HG03439 (cell line): ENCODE results near the gene TRIM10.

Source experiments
- ATAC-seq: cut with Tn5 transposase; IDR thresholded peaks from one replicate; pipeline ENCODE4 v1.9.1; 2021; ENCODE audit warnings: mild to moderate bottlenecking, moderate library complexity; ENCODE audit not compliant: unreplicated experiment

The TRIM10 gene, protein sequence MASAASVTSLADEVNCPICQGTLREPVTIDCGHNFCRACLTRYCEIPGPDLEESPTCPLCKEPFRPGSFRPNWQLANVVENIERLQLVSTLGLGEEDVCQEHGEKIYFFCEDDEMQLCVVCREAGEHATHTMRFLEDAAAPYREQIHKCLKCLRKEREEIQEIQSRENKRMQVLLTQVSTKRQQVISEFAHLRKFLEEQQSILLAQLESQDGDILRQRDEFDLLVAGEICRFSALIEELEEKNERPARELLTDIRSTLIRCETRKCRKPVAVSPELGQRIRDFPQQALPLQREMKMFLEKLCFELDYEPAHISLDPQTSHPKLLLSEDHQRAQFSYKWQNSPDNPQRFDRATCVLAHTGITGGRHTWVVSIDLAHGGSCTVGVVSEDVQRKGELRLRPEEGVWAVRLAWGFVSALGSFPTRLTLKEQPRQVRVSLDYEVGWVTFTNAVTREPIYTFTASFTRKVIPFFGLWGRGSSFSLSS

DNA sequence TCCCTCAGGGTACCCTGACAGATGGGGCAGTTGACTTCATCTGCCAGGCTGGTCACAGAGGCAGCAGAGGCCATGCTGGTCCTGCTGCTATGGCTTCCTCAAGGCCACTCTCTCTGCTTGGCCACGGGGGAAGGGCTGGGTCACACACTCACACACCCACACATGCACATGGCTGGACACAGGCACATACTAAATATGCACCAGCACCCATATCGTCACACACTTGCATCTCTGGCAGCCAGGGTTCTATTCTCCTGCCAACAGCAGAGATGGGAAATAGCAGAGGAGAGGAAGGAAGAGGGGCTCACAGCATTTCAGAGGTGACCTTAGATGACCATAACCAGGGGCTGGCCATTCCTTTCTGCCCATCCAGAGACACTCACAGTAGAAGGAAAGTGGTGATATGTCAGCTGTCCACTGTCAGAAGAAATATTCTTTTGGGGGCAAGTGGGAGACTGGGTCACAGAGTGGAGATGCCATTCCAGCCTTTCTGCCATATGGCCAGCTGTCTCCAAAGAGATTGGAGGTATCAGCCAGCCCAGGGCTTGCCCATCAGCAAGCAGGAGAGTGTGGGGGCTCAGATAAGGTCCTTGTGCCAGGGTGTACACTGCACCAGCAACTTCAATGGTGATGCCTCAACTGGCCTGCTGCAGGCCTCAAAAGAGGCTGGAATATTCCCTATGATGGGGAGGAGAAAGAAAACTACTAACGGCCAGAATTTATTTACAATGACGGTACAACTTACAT, at the start of gene TRIM10:
Gene TRIM10 (minus strand): TSS at position 427 of the 747 bp plus-strand sequence. CDS start 353 bp downstream, at position 74.
- ATAC-seq, result no peak

GRCh38 chr6:30207619-30208295, 46.7 kb upstream of the TRIM10 start:
- ATAC-seq, result no peak

GRCh38 chr6:30206799-30207618, 46.0 kb upstream of the TRIM10 start:
- no peak for ATAC-seq

GRCh38 chr6:30206152-30206551, 45.1 kb upstream of the TRIM10 start:
- ATAC-seq, result no peak

DNA sequence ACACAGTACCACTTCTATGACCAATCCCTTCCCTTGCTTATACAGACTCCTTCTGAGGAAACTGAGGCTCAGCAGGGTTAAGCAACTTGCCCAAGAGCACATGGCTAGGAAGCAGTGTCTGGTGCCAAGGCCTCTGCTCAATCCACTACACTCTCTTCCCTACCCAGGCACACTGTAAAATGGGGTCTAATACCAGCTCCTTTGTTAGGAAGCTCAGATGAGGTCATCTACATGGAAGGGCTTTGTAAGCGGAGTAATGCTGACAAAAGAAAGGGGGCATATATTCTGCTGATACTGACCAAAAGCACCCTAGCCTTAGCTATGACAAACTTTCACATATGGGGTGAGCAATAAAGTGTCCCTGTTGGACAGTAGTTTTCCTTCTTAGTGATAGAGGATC, 43.1 kb upstream of the TRIM10 start:
- no peak for ATAC-seq

GRCh38 chr6:30202366-30202765, 41.4 kb upstream of the TRIM10 start:
- no peak for ATAC-seq

DNA sequence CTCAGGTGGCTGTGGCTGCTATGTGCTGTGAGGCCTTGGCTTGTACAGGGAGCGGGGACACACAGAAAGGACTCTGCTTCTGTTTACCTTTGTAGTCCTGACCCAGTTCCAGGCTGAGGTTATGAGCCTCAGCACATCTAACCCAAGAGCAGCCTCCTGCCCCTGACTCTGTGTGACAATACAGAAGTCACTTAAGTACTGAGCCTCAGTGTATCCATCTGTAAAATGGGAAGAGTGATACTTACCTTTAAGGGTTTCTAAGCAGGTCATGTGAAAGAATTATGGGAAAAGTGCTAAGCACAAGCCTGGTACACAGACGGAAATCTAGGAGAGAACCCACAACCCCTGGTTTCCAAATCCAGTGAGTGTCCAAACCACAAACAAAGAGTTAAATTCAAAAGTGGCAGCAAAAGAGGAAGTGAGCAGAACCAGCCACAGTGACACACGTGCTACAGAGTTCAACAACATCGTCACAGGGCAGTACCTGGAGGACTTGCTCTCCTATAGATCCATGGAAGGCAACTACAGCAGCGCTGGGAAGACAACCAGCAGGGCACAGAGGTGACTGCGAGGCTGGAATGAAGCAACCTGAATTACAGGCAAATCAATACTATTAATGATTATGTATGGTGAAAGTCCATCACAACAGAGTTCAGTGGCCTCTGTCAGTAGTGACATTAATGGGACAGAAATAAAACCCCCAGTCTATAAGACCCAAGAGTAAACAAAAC, 39.7 kb upstream of the TRIM10 start:
- peak; percentile 50 for ATAC-seq

GRCh38 chr6:30198166-30199084, 37.4 kb upstream of the TRIM10 start:
- no peak for ATAC-seq

DNA sequence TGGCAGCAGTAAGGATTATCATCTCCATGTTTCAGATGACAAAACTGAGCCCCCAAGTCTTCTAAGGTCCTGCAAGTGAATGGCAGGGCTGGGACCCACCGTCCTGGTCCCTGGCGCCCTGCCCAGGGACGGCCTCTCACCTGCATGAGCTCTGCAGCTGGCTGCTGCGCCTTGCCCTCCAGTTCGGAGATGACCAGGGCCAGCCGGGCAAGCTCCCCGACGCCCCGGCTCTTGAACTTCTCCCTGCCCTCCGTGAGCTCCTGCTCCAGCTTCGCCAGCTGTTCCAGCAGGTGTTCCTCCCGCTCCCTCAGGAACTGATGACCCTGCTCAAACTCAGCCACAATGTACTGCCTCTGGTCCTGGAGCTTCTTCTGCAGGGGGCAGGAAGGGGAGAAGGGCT, 35.4 kb upstream of the TRIM10 start:
- no peak for ATAC-seq

DNA sequence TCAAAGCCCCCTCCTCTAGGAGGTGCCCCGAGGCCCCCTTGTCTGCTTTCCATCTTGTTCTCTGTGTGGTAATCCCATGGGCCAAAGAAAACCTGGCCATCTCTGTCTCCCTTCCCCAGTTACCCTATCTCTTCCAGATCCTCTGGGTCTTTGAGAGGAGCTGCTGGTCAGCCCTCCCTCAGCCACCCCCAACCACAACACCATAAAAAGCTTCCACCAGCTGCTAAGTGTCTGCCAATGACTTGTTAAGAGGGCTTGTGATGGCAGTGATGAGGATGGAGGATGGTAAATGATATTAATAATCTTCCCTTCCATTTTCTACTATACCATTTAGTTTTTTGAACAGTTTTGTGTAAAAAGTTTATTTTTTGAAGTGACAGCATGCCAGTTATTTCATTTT, 34.9 kb upstream of the TRIM10 start:
- no peak for ATAC-seq

DNA sequence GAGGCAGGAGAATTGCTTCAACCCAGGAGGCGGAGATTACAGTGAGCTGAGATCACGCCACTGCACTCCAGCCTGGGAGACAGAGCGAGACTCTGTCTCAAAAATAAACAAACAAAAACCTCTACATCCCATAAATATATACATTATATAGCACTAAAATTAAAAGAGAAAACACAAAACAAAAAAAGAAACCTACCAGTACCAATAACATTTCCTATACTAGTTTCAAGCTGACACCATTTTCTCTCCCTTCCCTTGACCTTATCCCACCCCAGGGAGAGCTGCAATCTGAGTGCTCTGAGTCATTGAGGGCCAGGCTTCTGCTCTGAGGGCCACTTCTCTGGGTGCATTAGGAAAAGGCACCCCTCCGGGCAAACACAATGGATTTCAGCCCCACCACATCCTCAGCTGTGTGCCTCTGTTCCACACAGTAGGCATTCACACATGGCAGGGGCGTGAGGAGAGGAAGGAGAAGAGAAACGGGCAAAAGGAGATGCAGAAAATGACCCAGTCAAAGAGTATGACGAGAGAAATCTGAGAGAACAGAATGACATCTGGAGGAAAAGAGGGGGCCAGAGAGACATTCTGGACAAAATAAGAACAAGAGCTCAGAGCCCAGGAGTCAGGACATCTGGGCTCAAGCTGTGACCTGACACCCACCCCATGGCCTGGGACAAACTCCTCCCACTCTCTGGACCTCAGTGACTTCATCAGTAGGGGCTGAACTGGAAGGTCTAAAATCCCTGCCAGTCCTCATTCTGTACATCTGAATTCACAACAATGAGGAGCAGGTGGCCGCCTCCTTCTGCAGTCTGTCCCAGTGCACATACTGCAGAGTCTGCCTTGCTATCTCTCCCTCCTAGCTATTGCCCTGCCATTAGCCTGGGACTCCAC, 34.0 kb upstream of the TRIM10 start:
- no peak for ATAC-seq

DNA sequence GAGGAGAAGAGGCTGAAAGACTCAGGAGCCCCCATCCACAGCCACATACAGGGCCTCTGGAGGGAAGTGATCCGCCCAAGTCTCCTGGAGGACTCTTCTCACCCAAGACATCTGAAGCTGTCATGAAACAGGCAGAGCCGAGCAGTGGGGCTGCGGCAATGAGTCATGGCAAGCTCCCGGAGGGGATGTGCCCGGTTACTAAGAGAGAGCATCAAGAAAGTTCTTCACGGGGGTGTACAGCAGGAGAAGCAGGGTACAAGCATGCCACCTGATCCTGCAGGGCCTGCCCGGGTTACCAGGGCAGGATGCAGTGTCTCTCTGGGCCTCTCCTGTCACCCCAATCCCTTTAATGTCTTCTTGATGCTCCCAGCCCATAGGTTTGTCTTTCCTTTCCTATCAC, 31.1 kb upstream of the TRIM10 start:
- ATAC-seq, result no peak

DNA sequence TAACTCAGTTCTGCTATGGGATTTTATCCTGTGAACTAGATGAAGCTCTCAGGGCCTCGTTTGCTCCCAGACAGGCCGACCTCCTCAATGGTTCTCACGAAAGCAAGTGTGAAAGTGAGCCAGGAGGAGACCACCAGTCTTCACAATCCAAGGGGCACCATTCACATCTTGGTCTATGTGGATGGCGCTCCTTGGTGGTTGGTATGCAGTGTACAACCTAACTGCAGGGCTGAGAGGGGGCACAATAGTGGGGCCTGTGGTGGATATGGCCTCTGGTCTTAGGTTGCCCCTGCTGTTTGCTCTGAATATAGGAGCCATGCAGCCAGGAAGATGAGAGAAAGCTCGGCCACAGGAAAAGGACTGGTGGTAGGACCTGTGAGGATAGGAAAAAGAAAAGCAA, 27.5 kb upstream of the TRIM10 start:
- no peak for ATAC-seq

DNA sequence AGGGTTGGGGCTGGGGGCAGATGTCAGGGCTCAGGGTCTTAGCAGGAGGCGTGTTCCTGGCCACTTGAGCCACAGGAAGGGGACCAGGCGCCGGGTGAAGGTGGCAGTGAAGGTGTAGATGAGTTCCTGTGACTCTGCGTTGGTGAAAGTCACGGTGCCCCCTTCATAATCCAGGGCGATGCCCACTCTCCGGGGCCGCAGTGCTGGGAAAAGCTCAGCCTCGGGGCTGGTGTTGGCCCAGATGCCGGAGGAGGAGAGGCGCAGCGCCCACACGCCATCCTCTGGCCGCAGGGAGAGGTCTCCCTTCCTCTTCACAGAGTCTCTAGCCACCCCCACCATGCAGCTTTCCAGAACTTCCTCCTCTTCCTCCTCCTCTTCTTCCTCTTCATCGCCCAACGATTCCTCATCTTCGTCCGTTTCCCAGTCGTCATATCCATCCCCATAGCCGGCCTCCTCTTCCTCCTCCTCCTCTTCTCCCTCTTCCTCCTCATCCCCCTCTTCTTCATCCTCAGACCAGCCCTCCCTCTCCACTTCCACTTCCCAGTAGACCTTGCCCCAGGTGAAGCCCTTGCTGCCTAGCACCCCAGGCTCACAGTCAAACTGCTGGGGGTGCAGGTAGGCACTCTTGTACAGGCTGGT, 25.0 kb upstream of the TRIM10 start:
- no peak for ATAC-seq

DNA sequence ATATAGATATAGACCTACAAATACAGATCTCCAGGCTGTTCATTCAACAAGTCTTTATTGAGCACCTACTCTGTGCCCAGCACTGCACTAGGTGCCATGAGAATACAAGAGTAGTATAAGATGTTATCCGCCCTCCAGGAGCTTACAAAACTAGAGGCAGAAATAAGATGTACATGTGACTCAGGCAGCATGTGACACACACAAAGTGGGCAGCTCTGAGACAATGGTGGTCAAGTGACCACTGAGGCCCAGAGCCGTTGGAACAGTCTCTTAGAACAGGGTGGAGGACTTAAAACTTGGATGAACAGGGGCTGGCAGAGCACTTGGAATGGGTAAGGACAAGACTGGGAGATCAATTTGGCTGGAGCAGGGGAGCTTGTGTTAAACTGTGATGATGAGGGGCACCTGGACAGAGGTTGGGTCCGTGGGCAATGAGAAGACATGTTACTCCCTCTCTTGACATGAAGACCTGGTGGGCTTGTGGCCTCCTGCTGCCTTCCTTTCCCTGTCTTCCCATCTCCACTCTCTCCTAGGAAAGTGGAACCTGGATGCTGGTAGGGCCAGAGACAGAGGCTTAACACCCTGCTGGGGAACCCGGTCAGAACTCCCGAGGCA, 23.5 kb upstream of the TRIM10 start:
- ATAC-seq, result no peak

DNA sequence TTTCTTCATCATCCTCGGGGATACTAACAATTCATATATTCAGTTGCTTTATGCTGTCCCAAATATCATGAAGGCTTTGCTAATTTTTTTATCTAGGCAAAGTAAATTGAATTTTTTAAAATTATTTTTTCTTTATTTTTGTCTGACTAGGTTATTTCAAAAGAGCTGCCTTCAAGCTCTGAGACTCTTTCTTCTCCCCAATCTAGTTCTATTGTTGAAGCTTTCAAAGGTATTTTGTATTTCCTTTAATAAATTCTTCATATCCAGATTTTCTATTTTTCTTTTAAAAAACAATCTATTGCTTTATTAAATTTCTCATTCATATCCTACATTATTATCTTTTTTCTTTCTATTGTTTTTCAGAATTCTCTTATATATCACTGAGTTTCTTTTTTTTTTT, 19.1 kb upstream of the TRIM10 start:
- no peak for ATAC-seq

GRCh38 chr6:30178837-30179236, 17.8 kb upstream of the TRIM10 start:
- ATAC-seq, result no peak
